Activated naive CD4-positive, alpha-beta T cell (primary cell): Measurements from ENCODE around the gene INTS1.

Experiments used
- DNase-seq, 4 experiments: peaks; one replicate each; lab custom pipeline; 2025; lab: John Stamatoyannopoulos, UW

Gene INTS1

DNA sequence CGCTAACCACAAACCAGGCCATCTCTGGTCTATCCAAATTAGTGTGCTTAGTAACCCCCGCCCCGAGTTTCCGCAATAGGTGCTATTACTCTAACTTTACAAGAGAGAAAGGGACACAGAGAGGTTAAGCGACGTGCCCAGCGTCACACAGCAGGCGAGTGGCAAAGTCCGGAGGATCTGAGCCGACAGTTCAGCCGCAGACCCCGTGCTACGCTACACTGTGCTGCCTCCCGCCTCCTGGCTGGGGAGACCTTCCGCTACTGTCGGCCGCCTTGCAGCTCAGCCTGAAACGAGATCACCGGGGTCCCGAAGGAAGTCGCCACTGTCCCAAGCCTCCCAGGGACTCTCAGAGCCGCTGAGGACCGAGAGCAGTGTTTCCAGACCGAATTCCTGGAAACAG, 799 bp downstream of the INTS1 start:
- no peak for DNase-seq

DNA sequence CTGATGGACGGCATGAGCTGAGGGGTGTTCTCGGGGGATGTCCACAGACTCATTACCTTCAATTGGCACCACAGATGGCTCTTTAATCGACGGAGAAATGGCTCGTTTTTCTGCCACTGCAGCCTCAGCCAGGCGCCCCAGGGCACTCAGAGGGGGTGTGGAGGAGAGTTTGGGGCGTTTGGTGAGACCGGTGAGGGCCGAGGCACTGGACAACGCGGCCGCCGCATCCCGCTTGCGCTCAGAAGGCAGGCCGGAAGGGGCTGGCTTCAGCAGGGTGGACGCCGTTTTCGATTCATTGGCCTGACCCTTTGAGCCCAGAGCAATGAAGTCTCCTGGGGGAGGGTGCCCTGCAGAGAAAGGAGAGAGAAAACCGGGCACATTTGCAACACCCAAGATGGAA, 1.3 kb downstream of the INTS1 start:
- no peak for DNase-seq

DNA sequence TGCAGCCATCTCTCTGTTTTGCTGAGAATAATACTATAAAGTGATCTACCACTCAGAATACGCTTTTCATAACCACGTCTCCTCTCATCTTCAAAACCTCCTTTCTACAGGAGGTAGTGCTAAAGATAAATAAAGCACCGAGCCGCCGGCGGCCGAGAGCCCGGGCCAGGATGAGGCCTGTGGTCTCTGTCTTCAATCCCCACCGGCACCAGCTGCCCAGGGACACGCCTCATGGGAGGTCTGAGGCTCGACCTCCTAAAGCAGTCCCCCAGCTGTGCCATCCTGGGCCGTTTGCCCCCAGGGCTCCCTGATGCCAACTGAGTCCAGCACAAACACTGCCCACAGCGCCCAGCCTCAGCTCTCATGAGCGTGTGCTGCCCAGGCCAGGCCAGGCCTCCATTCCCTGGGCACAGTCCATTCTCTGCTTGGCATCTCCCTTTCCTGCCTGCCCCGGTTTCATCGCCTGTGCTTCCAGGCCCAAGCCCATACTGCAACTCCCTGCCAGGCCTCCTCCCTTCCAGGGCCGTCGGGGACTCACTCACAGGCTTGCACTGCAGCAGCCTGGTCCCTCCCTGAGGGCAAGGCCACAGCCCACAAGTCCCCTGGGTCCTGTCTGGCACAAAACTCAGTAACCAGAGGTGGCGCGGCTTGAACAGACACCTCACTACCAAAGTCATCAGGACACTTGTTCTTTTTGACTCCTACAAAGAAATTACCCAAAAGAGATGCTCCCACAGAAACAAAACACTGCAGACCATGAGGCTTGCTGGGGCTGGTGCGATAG, 2.5 kb downstream of the INTS1 start:
- no peak for DNase-seq

DNA sequence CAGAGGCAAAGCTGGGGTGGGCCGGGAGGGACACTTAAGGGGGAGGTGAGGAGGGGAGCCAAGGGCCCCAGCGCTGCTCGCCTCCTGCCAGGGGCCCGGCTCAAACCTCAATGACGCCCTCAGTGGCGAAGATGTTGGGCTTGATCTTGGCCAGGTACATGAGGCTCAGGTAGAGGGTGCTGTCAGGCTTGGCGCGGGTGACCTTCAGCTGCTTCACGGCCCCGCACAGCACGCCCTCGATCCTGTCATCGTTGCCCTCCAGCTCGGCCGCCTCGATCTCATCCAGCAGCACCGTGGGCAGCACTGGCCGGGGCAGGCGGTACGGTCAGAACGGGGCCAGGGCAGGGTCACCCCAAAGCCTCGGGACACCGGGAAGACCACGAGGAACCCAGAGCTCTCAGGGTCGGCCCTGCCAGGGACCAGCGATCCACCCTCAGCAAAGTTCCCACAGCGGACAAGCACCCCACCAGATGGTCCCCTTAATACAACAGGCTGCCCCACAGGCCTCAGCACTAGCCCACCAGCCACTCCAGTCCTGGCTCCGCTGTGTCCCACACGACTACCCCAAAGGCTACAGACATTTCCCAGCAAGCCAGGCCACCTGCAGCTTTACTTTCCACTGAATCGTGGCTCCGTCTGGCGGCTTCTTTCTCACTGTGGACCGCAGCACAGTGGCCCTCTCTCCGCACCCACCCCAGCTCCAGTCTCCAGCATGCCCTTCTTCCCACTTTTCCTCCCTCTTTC, 4.0 kb downstream of the INTS1 start:
- no peak for DNase-seq

DNA sequence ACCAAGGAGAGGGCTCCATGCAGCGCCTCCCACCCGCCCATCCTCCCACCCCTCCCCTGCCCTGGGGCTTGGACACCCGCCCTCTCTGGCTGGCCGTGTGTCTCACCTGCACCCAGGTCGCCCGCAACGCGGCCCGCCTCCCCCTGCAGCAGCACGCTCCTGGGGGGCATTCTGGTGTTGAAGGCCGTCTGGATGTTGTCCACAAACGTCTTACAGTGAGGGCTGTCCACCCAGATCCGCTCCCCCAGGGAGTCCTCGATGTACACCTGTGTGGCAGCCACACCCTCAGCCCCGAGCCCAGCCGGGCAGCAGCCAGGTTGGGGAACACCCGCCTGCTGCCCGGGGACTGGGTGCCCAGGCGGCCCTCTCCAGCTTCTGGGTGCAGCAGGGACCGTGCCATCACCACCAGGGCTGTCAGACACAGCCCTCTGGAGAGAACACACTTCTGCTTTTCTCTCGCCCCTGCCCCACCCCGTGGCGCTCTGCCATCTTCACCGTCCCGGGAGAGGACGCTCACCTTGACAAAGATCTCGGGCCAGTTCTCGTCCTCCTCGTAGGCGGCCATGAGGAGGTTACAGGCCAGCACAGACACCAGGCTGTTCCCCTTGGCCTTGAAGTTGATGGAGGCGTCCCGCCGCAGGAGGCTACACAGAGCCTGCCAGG, 4.7 kb downstream of the INTS1 start:
- DNase-seq: no peak

DNA sequence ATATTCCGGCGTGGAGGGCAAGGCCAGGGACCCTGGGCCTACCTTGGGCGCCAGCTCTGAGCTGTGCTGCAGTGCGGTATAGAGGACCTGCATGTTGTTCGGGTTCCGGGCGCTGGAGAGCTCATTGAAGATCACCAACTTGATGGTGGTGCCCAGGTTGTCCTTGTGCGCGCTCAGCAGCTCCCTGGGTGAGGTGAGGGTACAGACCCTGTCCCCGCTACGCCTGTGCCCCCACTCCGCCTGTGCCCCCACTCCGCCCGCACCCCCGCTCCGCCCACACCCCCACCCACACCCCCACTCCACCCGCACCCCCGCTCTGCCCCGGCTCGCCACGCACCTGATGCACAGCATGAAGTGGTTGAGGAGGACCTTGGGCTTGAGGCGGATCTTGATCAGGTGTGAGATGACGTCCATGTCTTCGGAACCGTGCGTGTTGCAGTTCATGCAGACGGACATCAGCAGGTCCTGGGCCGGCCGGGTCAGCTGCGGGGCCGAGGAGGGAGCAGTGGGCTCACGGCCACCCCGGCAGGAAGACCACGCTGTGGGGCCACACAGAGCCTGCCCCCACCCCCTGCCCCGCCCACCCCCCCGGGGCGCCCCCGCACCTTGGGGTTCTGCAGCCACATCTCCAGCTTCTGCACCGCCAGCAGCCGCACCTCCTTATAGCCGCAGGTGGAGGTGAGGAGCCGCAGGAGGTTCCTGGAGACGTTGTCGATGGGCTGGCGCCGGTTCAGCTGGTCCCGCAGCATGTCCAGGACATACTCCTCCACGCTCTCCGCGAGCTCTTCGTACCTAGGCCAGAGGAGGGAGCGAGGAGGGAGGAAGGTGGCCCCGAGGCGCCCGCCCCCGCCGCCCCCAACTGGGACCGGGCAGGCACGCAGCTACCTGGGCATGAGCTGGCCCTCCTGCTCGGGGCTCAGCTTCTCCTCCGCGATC, 5.6 kb downstream of the INTS1 start:
- no peak for DNase-seq

DNA sequence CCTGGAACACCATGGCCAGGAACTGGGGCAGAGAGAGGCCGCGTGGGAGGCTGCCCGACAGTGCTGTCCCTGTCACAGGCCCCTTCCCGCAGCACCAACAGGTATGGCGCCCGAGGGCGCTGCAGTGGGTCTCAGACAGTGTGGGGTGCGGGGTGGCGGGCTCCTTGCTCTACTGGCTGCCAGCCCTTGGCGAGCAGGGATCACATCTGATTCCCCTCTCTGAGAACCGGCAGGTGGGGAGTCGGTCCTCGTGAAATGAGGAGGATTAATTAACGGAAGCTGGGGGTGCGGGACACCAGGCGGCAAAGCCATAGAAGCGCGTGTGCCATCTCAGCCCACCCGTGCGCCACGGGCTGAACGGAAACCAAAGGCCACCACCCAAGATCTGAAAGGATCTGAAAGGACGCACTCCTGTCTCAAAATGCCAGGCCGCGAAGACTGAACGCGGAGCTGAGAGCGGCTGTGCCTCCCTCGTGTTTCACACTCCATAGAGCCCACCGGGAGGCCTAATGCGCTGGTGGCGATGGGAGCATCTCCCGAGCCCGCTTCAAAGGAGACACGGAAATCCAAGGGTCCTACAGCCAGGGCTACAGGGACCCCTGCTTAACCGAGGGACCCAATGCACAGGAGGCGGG, 6.8 kb downstream of the INTS1 start:
- no peak for DNase-seq

DNA sequence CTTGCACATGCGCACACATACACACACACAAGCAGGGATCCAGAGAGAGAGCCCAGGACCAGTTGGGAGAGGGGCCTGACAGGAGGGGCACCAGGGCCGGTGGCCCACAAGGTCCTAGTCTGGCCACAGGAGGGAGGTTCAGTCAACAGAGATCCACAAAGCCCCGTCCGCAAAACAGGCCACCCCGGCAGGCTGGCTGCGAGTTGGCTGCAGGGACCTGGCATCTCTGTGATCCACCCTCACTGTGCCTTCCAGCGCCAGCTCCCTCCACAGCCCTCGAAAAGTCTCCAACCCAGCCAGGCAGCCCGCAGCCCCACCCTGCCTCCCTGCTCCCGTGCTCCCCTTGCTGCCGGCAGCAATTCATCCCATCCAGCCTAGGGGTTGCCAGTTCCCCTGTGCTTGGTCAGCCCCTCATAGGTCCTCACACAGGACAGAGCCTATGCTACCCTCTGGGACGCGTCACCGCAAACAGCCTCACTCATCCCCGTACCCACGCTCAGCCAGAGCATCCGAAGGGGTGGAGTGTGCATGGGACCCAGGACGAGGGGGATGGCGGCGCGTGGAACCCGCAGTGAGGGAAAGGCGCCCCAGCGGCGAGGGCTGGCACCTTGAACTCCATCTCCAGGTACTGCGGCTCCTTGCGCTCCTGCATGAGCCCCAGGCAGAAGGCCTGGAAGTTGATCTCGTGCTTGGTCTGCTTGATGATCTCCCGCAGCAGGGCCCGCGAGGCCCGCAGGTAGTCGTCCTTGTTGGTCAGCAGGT, 7.5 kb downstream of the INTS1 start:
- DNase-seq: no peak

DNA sequence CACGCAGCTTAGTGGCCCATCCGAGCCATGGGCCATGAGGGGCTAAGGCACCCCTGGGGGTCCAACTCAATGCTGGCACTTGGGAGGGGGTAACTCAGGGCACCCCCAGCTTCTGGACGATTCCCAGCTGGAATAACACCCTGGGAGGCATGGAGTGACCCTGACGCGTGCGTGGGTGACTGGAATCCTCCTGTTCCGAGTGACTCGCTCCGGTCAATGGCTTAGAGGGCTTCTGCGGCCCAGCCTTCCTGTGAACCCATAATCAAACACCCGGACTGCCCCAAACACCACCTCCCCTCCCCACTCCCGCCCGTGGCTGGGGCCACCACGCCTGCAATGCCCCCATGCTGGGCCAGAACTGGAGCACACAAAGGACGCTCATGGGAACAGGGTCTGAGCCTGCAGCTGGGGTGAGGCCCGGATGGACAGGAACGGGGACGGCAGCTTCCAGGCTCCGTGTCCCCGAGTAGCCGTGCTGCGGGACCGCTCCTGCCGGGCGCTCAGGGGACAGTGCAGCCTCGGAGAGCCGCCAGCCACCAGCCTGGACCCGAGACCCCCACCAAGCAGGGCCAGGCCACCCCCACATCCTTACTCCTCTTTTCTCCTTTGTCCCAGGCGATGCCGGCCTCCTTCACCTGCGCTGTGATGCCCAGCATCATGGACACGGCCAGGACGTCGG, 8.5 kb downstream of the INTS1 start:
- no peak for DNase-seq

DNA sequence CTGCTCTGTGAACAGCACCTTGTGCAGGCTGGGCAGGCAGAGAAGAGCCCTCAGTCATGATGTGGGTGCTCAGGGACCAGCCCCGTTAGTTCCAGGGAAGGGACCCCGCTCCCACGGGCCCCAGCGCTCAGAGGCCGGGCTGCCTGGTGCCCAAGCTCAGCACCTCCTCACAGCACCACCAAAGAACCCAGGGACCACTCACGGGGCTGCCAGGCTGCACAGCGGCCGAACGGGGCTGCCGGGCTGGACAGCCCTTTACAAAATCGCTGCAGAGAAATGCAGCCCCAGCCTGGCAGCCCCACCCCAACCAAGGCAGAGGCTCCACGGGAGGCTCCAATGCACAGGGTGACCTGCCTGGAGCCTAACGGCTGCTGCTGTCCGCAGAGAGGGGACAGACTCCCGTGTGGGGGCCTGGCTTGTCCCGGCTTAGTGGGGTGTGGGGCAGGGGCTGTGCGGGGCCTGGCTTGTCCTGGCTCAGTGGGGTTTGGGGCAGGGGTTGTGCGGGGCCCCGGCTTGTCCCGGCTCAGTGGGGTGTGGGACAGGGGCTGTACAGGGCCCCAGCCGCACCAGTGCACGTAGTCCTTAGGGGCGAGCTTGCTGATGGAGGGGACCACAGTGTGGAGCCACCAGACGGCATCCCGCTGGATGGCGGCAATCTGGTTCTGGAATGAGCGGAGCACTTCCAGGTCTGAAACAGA, 9.2 kb downstream of the INTS1 start:
- no peak for DNase-seq

DNA sequence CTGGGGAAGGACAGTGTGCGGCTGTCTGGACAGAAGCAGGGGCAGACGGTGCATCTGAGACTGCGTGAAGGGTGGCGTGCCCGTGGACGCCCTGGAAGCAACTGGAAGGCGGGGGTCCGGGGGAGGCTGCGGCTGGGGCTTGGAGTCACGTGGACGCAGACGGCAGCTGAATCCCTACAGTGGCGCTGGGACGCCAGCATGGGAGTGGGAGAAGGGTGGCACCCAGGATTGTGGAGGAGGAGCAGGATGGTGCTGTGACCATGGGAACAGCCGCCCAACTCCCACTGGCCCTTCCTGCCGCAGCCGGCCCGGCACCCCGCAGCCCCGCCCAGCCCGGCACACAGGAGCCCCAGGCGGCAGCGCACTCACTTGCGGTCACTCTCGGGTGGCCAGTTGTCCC, 9.7 kb downstream of the INTS1 start:
- DNase-seq: no peak

DNA sequence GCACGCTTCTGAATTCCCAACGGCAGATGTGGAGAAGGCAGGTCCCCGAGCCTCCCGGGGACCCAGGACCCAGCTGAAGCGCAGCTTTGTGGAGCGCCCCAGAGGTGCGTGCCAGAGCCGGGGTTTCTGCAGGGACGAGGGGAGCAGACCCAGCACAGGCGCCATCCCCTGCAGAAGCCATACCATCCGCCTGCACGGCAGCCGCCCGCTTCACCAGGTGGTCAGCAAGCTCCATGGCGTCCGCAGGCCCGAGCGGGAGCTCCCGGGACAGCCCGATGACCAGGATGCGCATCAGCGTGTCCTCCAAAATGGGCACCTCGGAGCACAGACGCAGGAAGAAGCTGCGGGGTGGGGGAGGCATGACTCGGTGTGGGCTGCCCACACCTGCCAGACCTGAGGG, 10.6 kb downstream of the INTS1 start:
- no peak for DNase-seq

DNA sequence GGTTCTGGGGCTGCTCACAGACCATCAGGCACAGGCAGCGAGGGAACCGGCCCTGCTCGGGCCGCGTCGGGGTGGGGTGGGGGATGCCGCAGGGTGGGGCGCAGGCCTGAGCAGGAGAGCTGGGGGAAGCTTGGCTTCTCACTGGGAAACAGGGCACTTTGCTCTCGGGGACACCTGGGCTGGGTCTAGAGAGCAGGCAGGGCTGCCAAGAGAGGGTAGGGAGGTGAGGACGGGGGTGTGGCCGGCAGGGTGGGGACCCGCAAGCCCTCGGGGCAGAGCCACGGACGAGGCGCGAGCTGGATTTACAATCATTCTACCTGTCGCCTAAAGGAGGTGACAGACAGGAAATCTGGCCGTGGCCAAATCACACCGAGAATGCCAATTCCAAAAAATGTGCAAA, 11.1 kb downstream of the INTS1 start:
- no peak for DNase-seq

DNA sequence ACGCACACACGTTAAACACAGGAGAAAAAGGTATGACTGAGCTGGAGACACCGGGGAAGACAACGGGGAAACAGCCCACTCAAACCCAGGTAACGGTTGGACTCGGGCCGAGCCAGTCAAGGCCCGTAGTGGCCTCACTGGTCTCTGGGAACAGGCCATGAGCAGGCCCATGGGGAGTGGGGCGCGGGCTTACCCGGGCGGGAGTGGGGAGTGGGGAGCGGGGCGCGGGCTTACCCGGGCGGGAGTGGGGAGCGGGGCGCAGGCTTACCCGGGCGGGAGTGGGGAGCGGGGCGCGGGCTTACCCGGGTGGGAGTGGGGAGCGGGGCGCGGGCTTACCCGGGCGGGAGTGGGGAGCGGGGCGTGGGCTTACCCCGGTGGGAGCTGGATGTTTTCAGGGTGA, 11.5 kb downstream of the INTS1 start:
- no peak for DNase-seq

DNA sequence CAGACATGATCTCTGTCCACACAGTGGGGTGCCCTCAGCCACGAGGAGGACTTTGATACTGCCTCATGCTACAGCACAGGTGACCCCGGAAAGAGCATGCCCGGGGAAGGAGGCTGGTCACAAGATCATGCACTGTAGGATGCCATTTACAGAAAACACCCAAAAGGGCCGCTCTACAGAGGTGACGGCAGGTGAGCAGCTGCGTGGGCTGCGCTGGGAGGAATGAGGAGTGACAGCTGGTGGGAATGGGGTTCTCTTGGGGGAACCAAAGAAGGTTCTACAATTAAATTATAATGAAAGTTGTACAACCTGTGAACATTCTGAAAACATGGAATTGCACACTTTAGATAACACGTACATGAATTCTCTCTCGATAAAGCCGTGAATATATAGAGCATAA, 12.0 kb downstream of the INTS1 start:
- DNase-seq: no peak

DNA sequence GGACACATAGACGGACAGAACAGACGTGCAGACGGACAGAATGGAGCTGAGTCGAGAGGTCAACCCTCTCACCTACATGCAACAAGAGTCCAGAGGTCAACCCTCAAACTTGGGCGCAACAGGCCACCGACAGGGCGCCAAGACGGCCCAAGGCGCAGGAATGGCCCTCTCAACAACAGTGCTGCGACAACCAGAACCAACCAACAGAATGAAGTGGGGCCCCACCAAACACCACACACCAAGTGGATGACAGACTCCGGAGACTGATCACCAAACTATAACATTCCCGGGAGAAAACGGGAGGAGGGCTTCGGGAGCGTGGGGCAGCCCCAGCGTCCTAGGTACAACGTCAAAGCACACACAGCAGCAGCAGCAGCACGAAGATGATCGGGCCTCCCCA, 13.4 kb downstream of the INTS1 start:
- no peak for DNase-seq

DNA sequence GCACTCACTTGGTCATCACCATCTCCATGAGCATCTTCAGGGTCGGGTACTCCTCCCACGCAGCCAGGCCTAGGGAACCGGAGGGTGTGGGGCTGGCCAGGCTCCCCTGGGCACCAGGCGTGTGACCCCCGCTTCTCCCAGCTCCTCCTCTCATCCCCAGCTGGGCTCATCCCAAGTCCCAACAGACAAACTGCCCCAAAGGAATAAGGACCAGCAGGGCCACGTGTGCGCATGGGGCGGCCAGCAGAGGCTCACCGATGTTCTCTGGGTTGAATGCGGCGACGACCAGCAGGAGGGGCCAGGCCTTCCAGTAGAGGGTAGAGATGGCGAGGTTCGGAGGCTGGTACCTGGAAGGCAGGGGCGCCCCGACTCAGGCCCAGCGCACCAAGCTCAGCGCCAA, 14.9 kb downstream of the INTS1 start:
- no peak for DNase-seq

DNA sequence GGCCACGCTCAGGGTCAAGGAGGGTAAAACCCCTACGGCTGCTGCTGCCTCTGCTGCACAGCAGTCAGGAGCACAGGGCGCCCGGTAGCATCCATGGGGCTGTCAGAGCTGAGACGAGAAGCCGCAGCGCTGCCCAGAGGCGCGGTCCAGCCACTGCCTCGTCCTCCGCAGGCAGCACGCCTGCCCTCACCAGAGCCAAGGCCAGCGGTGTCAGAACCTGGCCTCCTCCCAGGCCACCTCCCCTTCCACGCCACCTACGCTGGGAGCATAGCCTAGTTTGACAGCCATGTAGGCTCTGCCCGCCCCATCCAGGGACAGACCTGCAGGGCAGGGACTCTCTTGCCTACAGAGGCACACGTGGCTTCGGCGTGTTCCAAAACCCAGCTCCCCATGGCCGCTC, 16.2 kb downstream of the INTS1 start:
- DNase-seq: no peak

DNA sequence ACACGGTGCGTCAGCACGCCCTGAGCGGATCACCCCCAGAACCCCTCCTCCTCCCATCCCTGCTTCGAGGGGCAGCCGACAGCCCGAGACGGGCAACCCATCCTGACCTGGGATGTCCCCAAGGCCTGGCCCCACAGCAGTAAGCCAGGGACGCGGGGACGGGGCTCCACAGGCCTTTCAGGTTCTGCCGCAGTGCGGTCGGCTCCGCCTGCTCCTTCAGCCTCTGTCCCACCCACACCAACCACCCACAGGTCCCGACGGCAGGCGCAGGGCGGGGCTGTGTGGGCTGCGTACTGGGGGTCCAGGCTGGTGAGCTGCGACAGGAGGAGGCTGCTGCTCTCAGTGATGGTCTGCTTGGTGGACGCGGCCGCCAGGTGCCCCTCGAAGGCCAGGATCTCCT, 16.7 kb downstream of the INTS1 start:
- DNase-seq: no peak

DNA sequence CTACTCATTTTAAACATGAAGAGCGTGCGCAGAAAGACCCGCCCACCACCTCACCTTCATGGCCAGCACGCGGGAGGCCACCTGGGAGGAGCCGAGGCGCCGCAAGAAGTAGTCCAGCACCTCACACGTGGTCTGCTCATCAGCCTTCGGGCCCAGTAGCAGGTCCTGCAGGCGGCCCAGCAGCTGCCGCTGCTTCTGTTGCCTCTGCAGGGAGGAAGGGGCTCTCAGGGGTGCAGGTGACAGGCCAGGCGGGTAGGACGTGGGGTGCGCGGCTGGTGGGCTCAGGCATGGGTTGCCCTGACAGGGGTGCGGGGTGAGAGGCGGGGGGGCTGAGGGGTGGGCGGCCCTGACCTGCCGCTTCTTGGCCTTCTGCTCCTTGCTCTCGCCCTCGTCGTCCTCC, 17.6 kb downstream of the INTS1 start:
- DNase-seq: no peak
